GM21381 (cell line): Measurements from ENCODE around the gene MBD6.
A peak's percentile ranks its signal among the peaks of the same experiment; 100 is the strongest.
"Not testable (repeated sequence)": the region's sequence is repeated elsewhere in the genome, so short reads cannot be mapped to it uniquely, and the experiment has no call there.

Source experiments
- ATAC-seq: cut with Tn5 transposase; IDR thresholded peaks from one replicate; pipeline ENCODE4 v1.9.1; 2021; ENCODE audit warnings: mild to moderate bottlenecking, moderate library complexity; ENCODE audit not compliant: unreplicated experiment

The MBD6 gene

DNA sequence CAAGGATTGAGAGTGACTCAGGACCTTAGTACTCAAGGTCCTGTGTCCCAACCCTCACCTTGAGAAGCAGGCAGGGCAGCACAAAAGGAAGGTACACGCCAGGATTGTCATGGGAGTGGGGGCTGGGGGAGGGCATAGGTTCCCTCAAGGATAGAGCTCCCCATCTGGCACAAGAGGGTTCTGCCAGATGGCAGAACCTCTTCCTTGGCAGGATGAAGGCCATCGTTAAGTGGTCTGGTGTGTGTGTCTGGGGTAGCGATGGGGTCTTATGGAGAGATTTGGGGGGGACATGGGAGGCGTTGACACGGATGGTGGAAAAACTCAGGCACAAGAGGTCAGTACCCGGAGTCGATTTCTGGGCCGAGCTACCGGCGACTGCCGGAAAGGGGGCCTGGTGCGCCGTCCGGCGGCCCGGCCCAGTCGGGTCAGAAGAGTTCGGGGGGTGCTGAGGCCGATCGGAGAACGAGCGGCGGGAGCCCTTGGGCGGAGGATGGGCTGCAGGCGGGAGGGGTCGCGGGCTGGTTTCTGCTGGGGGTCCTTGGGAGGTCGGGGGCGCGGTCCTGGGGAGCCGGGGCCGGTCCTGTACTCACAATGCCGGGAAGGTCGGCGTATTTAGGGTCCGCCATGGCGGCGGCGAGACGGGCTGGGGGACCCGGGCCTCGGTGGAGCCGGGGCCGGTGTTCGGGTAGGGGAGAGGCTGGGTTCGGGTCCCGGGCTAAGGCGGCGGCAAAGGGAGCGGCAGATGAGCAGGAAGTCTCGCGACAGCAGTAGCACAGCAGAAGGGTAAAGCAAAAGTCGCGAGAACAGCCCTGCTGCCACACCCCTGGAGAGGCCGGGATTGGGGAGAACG is 24.0 kb downstream of the MBD6 start, which contains the start of gene DCTN2:
DCTN2 (minus strand) TSS at position 755 of the 850 bp plus-strand sequence; CDS start at position 626, 129 bp downstream.
- peak; percentile 98 for ATAC-seq

DNA sequence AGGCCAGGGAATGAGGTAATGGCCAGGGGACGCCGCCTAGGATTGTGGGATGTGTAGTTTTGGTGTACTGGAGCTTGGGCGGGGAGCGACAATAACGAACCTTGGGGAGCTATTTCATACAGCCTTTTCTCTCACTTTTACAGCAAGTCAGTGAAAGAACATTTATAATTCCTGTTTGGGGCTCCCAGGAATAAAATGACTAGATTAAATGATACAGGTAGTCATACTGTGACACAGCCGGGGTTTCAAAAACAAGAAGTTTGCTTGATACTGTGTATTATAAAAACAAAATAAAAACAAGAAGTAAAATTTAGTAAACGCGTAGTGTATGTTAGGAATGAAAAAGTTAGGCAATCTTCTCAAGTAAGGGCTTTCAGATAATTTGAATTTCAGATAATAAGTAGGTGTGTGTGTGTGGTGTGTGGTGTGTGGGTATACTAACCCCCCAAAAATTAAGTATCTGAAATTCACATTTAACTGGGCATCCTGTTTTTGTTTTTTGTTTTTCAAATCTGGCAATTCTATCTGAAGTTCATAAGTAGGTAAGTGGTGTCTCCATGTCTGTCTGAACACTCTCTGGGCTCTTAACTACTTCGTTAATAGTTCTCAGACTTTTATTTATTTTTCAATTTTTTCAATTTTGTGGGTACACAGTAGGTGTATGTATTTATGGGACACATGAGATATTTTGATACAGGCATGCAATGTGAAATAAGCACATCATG is 24.8 kb downstream of the MBD6 start:
- ATAC-seq: no peak

DNA sequence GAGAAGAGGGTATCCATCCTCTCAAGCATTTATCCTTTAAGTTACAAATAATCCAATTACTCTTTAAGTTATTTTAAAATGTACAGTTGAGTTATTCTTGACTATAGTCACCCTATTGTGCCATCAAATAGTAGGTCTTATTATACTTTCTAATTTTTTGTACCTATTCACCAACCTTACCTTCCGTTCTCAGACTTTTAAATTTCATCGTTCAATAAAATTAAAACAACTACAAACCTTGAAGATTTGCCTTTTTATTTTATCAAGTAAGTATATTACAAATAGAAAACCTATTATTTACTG is 25.3 kb downstream of the MBD6 start:
- ATAC-seq: no peak

DNA sequence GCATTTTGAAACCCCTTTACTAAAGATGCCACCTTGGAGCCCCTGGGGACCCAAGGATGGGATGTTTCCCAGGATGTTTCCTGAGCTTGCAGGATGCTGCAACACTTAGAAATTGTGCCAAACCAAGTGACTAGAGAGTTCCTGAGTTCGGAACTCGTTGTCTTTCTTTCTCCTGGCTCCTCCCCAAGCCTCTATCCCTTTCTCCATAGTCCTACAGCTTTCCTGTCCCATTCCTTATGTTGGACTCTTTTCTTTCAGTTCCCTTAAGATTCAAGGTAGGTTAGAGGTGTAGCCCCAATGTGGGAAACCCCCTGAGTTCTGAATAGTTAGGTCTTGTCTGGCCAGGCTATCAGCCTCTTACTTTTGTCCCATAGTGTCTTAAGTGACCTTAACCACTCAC is 25.9 kb downstream of the MBD6 start:
- no peak for ATAC-seq

DNA sequence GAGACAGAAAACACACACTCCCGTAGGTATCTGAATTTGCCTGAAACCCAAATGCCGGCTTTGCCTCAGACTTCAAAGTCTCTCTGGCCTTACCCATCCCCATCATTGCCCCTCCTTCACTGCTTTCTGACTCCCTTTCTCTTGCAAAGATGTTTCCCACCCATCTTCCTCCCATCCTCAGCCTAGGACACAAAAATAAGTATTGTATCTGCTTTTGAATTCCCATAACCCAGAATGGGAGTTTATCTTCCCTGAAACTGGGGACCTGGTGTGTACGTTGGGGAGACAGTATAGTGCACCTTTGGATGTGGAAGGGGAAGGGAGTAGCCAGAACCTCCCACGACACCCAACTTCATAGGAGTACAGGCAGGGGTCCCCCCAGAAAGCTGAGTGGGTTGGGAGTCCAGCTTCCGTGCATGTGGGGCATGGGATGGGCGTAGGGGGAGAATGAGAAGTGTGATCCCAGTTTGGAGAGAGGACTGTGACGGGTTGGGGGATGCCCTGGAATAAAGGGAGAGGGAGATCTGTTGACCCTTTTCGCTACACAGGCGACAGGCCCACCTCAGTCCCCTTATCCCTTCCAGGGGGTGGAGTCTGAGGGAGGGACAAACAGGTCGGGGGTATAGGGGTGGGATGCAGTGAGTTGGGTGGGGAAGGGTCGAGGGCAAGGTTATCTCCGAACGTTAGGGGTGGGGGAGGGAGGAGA is 26.7 kb downstream of the MBD6 start:
- ATAC-seq: no peak

DNA sequence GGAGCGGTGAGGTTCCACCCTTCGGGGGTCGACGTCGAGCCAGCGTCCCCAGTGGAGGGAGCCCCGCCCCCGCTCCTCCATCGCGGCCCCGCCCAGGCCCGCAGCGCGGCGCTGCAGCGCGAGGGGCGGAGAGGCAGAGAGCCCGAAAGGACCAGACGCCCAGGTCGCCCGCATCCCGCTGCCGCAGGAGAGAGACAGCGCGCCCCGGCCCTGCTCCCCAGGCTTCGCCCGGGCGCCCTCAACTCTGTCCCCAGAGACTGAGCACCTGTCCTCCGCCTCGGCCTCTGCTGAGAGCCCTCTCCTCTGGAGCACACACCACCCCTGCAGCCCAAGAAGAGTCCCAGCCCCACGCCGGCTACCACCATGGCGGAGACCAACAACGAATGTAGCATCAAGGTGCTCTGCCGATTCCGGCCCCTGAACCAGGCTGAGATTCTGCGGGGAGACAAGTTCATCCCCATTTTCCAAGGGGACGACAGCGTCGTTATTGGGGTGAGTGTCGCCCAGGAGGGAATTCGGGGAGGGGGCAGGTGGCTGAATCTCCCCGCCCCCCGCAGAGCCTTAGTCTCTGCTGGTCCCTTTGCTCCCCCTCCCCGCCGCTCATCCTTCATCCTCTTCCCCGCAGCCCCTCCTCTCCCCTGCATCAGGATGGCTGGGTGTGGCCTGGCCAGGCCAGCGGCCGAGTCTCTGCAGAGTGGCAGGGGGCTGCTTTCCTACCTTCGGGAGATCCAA is 27.5 kb downstream of the MBD6 start, which contains the start of gene KIF5A:
KIF5A (plus strand) TSS at position 136 of the 732 bp plus-strand sequence; CDS start at position 364, 228 bp downstream.
- no peak for ATAC-seq

DNA sequence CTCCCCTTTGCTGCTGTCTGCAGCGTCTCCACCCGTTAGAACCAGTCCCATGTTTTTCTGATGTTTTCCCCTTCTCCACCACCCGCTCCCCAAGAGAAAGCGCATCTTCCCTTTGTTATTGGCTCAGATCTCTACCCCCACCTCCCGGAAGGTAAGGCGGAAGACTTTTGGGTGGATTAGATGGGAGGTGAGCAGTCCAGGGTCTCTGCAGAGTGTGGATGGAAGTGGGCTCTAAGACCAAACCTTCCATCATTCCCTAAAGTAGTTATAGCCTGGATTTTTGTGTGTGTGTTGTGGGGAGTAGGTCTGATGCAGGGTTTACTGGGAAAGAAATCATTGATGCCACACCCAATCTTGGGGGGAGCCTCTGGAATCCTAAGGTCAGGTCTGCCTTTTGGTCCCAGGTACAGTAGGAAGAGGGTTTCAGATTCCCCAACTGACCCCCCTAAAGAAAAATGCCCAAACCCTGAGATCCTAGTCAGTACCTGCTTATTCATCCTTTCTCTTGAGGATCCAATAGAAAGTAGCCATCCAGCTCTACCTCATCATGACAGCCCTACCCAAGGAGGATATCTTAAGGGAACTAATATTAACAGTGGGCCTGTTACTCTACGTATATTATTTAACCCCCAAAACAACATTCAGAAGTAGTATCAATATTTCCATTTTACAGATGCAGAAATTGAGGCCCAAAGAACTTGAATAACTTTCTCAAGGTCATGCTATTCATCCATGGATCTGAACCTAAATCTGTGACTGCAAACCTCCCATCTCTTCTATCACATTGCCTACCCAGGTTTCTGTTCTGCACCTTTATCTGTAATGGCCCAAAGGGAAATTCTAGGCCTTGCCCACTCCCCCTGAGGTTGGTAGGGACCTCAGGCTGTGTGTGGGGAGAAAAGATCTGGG is 28.3 kb downstream of the MBD6 start:
- ATAC-seq: no peak

DNA sequence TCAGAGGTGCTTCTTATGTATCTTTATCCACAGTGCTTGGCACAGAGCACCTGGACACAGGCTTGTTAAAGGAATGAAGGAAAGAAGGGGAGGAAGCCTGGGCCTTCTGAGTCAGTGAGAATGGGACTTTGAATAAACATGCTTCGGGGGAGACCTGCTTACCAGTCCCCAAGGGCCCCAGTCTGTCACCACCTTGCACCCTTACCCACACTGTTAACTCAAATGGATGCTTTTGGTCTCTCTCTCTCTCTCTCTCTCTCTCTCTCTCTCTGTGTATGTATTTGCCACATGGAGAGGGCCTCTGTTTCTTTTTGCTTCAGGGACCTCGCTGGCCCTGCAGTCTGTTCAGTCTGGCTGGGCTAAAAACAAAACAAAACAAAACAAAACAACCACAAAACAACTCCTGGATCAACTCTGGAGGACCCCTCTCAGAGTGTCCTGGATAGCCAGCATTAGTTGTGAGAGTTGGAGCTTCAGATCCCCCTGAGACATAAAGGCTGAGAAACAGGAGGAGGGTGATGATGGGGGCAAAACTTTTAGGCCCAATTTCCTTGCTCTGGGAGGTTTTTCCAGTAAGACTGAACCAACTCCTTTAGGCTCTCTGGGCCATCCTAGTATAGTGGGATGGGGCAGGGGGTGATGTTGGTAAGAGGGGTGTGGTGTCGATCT is 29.1 kb downstream of the MBD6 start:
- no peak for ATAC-seq

DNA sequence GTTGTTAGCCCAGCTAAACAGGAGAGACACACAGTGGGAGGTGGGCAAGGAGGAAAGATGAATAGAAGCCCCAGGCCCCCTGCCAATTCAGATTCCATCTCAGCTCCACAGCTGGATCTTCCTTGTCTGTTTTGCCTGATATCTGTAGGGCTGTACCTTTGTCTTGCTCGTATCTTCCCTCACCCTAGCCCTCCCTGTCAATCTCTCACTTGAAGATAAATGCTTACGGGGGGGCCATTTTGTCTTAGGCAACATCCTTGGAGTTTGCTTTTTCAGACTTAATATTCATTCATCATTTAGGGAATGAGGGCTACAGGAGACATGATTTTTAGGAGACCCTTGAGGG is 29.7 kb downstream of the MBD6 start:
- no peak for ATAC-seq

DNA sequence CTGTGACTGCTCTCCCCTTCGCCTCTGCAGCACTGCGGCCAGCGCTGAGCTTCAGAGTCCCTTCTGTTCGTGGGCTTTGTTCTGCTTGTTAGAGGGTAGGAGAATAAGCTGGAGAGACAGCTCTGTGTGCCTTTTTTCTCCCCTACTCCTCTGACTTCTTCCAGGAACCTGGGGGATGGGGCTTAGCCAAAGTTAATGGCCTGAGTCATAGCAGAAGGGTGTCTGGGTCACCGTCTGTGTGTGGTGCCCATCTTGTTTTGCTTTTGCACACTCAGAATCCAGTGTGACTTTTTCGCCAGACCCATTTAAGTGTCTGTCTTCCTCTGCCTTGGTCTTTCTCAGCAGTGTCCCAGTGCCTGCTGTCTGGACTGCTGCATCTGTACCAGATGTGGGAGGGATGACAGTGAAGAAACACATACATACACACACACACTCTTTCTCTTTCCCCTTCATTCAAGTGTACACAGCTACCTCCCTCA is 30.2 kb downstream of the MBD6 start:
- no peak for ATAC-seq

DNA sequence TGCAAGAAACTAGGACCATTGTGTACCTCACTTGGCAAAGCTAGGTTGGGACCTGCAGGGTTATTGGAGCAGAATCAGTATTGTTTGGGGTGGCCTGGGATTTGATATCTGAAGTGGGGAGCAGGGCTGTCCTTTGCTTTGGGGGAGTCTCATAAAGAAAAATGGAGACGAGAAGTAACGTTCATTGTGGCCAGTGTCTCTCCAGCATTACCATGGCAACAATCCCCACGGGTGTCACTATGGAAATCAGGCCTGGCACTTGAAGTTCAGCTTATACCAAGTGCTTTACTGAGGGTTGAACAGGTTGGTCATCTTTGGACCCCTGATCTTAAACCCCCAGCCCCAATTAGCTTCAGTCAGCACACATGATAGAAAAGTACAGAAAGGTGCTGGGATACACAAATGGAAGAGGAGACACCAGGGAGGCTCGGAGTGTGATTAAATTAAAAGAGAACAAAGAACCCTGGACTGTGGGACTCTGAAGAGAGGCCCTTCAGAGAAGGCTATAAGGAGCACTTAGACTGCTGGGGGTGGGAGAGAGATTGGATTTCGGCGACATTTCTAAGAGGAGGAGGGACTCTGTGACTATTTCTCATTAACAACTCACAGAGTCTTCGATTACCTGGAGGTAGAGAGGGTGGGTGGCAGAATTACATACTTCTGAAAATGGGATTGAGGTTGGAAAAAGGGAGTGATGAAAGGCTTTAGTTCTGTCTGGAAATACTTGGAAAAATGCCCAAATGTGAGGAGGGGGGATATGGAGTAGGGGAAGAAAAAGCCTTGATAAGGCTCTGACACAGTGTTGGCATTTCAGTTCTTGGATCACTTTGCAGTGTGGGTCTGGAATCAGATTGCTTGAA is 30.9 kb downstream of the MBD6 start:
- ATAC-seq: no peak

DNA sequence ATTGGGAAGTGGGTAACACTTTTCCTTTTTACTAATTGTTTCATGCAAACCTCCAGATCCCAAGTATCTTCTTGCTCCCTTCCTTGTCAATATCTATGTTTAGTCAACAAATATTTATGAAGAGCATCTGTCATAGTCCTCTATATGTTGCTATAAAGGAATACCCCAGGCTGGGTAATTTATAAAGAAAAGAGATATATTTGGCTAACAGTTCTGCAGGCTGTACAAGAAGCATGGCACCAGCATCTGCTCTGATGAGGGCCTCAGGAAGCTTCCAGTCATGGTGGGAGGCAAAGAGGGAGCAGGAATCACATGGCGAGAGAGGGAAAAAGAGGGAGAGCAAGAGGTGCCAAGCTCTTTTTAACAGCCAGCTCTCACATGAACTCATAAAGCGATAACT is 31.8 kb downstream of the MBD6 start:
- no peak for ATAC-seq

DNA sequence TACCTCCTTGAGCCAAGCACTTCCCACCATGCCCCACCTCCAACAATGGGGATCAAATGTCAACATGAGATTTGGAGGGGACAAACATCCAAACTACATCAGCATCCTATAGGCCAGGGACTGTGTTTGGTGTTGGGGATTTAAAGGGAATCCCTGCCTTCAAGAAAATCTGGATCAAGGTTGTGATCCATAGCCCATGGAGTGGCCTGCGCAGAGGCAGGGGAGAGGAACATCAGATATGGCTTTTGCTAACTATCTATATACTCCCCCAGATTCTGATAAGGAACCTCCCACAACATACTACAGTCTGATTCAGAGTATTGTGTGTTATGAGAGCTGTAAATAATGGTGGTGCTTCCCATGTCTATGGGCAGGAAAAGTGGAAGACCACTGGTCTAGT is 32.3 kb downstream of the MBD6 start:
- no peak for ATAC-seq

DNA sequence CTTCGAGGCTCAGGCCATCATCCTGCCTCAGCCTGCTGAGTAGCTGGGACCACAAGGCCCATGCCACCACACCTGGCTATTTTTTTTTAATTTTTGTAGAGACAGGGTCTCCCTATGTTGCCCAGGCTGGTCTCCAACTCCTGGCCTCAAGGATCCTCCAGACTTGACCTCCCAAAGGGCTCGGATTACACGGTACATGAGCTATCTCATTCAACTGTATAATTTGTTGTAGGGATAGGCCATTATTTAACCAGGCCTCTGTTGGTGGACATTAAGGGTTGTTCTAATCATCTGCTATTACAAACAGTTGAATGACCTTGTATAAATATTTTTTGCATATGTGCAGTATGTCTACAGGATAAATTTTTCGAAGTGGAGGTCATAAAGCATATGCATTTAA is 36.2 kb downstream of the MBD6 start:
- no peak for ATAC-seq

DNA sequence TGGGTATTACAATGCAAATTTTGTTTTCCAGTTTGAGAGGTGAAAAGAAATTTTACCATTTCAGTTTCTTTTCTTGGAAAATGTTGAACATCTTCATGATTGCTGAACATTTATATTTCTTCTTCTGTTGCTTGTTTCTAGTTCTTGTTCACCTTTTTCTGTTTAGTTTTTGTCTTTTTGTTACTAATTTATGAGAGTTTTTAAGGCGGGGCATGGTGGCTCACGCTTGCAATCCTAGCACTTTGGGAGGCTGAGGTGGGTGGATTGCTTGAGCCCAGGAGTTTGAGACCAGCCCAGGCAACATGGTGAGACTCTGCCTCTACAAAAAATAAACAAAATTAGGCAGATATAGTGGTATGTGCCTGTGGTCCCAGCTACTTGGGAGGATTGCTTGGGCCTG is 37.9 kb downstream of the MBD6 start:
- no peak for ATAC-seq

DNA sequence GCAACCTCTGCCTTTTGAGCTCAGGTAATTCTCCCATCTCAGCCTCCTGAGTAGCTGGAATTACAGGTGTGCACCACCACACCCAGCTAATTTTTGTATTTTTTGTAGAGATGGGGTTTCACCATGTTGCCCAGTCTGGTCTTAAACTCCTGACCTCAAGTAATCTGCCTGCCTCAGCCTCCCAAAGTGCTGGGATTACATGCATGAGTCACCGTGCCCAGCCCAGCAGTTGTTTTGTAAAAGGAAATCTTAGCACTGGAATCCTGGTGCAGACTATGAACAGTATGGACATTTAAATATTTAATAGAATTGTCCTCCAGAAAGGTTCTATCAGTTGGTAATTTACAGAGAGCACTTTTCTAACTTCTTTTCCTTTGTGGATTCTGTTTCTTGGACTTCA is 38.5 kb downstream of the MBD6 start:
- not testable (repeated sequence) for ATAC-seq

DNA sequence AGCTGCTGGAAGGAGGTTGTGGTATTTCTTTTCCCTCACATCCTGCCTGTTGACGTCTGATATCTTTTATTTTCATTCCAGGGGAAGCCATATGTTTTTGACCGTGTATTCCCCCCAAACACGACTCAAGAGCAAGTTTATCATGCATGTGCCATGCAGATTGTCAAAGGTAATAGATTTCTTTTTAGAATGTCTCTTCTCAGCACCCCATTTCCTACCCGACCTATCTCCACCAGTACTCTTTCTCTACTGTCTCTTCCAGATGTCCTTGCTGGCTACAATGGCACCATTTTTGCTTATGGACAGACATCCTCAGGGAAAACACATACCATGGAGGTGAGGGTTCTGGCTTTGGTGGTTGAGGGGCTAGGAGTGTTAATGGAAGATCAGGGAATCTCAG is 40.7 kb downstream of the MBD6 start:
- ATAC-seq: no peak

DNA sequence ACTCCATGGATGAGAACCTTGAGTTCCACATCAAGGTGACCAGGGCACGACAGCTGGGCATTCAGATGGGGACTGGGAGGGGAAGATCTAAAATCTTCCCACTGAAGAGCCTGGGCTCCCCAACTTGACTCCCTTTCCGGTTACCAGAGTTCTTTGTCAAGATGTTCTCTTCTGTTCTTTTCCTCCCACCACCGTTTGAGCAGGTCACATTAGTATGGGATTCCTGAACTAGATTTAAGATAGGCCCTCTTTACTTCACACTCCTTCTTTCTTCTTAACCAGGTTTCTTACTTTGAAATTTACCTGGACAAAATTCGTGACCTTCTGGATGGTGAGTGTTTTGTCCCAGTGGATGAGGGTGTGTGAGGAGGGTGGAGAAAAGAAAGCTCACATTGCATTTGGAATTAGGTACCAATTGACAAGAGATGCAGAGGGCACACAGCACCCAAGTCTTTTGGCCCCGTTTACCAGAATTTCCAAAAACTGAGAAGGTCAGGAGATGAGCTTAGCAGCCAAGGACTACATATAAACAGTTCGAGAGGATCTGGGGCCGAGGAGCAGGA is 41.6 kb downstream of the MBD6 start:
- ATAC-seq: no peak
